GM10266 (cell line): ENCODE measurements around the gene ABCF2.

Experiments used
- DNase-seq: peaks from one replicate; pipeline ENCODE4 v3.0.0; 2012; ENCODE audit errors: extremely low spot score
- CTCF ChIP-seq: IDR thresholded peaks from 2 replicates; pipeline ENCODE4 v1.5.1; 2012; ENCODE audit warnings: mild to moderate bottlenecking, low read depth; ENCODE audit not compliant: control insufficient read depth, insufficient read depth; ENCODE audit errors: missing control alignments

The ABCF2 gene

GRCh38 chr7:151167197-151167961, 59.6 kb downstream of the ABCF2 start, which contains the start of gene GBX1:
Gene GBX1 (minus strand): TSS chr7:151167694. CDS start chr7:151167548, 146 bp downstream.
- TF ChIP-seq CTCF = no peak
- no peak for DNase-seq

GRCh38 chr7:151166629-151167196, 60.3 kb downstream of the ABCF2 start:
- no peak for DNase-seq
- no peak for TF ChIP-seq CTCF
